ENCODE measurements around the gene RABGAP1L. TPM values are rescaled to one million over a fixed set of nuclear protein-coding genes. Genes with fewer than 3 reads are reported as not detected.

RABGAP1L gene
- total and polyA plus RNA-seq, 2 donors (not counting 3 experiments of a cell fraction or from before 2014, with no cell fraction given) = 6.4 to 22.2 TPM

DNA sequence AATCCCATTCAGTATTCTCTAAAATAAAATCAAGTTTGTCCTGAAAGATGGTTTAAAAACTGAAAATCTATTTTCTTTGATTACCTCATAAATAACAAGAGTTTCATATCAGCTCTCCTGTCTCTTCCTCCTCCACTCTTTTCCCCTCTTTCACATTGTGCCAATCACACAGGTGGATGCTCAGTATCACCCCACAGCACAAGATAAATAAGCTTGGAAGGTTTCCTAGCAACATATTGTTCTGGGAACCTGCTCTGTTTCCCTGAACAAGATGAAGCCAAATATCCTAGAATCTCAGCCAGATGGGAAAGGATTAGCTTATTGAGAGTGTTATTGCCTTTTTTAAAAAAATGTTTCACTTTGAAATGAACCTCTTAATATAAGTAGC, 794.7 kb downstream of the RABGAP1L start:
- Histone ChIP-seq H3K79me2 (ENCODE audit: control insufficient read depth, insufficient read depth, low read length) (no peaks in the 10 kb centered on the region), H3K27ac (ENCODE audit: insufficient read depth, low read depth, low read length) (no peak overlapping the region), H3K9ac (replicated peaks; ENCODE audit: extremely low read depth, insufficient read depth, low read length) (no peak overlapping the region), H2AFZ (ENCODE audit: low read depth, low read length) (no peak overlapping the region), H3K27me3 (ENCODE audit: control insufficient read depth in 2 of 2, insufficient read depth in 2 of 2, low read length in 2 of 2) (peaks cover 0 to 5% of the 10 kb centered on the region in 2 experiments), H3K4me3 (replicated peaks in 1 of 3; ENCODE audit: insufficient read depth in 1 of 3, low read depth in 1 of 3, low read length in 3 of 3) (no peak overlapping the region), H3K4me2 (ENCODE audit: insufficient read depth, low read length) (no peak overlapping the region), H3K4me1 (ENCODE audit: control insufficient read depth, extremely low read depth, insufficient read depth, low read length) (no peaks in the 10 kb centered on the region), H3K9me3 (replicated peaks; ENCODE audit: control insufficient read depth, insufficient read depth, low read length) (no peaks in the 10 kb centered on the region), H3K9me1 (replicated peaks; ENCODE audit: control insufficient read depth, extremely low read depth, insufficient read depth, low read length) (no peaks in the 10 kb centered on the region), H4K20me1 (replicated peaks; ENCODE audit: control insufficient read depth, extremely low read depth, insufficient read depth, low read length) (no peaks in the 10 kb centered on the region), H3K36me3 (ENCODE audit: control insufficient read depth in 2 of 2, extremely low read depth in 1 of 2, insufficient read depth in 2 of 2, low read length in 2 of 2) (no peaks in the 10 kb centered on the region)
- FAIRE-seq = no peak
- CTCF ChIA-PET = interaction anchor here (0.6 kb wide), 3 partner anchors 10 to 22 kb away, joined by 3 read pairs; no protein-coding TSS in a partner anchor
- BruUV-seq (replicated peaks) = no TSS peak
- intact Hi-C loops (cut with micrococcal nuclease) = no loop called here
- dilution Hi-C loops (cut with MboI; ENCODE audit: extremely low pct_ligation_motif_present, low sequenced_read_pairs) = no loop called here
- TF ChIP-seq GATA2 (IDR thresholded peaks at IDR 0.05; ENCODE audit: insufficient read depth, insufficient read length, low read depth, low read length) = no peak
- no peak for TF ChIP-seq MYC (IDR thresholded peaks at IDR 0.05; ENCODE audit: low read depth, low read length)
- TF ChIP-seq FOS (IDR thresholded peaks at IDR 0.05; ENCODE audit: borderline replicate concordance, insufficient read depth, low read length) = no peak
- TF ChIP-seq, protein P1, sequence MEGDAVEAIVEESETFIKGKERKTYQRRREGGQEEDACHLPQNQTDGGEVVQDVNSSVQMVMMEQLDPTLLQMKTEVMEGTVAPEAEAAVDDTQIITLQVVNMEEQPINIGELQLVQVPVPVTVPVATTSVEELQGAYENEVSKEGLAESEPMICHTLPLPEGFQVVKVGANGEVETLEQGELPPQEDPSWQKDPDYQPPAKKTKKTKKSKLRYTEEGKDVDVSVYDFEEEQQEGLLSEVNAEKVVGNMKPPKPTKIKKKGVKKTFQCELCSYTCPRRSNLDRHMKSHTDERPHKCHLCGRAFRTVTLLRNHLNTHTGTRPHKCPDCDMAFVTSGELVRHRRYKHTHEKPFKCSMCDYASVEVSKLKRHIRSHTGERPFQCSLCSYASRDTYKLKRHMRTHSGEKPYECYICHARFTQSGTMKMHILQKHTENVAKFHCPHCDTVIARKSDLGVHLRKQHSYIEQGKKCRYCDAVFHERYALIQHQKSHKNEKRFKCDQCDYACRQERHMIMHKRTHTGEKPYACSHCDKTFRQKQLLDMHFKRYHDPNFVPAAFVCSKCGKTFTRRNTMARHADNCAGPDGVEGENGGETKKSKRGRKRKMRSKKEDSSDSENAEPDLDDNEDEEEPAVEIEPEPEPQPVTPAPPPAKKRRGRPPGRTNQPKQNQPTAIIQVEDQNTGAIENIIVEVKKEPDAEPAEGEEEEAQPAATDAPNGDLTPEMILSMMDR (IDR thresholded peaks at IDR 0.05; ENCODE audit: extremely low read depth in 1 of 2, insufficient read depth in 1 of 2, low read depth in 1 of 2, low read length in 2 of 2) = no peak
- no peak for TF ChIP-seq POLR2A (IDR thresholded peaks at IDR 0.05; ENCODE audit: low read depth, low read length)
- no peak for TF ChIP-seq EZH2 (IDR thresholded peaks at IDR 0.05; ENCODE audit: borderline replicate concordance, low read depth, low read length, severe bottlenecking)
- no peak for TF ChIP-seq JUN (IDR thresholded peaks at IDR 0.05; ENCODE audit: borderline replicate concordance, insufficient read depth, insufficient read length, low read depth)
- TF ChIP-seq, protein P2, sequence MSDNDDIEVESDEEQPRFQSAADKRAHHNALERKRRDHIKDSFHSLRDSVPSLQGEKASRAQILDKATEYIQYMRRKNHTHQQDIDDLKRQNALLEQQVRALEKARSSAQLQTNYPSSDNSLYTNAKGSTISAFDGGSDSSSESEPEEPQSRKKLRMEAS (IDR thresholded peaks at IDR 0.05; ENCODE audit: insufficient read depth, insufficient read length) = no peak
- no peak for TF ChIP-seq POLR2AphosphoS5 (IDR thresholded peaks at IDR 0.05; ENCODE audit: insufficient read depth, low read depth, low read length)
- POLR2A ChIA-PET = interaction anchor here (0.6 kb wide), 1 partner anchor 20 kb away, joined by 3 read pairs; no protein-coding TSS in a partner anchor
- no peak for DNase-seq (ENCODE audit: low read depth, low spot score)

Measured in endothelial cell of umbilical vein (primary cell).